Epithelial cell of esophagus (primary cell): ENCODE results near the gene E2F6.

ENCODE experiments used
- DNase-seq: peaks from one replicate; pipeline ENCODE4 v3.0.0; 2010; ENCODE audit warnings: low read depth
- H3K4me3 ChIP-seq: 2 replicates; pipeline ENCODE4 v1.5.1; 2011; ENCODE audit warnings: mild to moderate bottlenecking, low read length, control low read depth
- CTCF ChIP-seq: IDR thresholded peaks from 2 replicates; pipeline ENCODE4 v1.5.1; 2011; ENCODE audit warnings: low read depth, mild to moderate bottlenecking, low read length, control low read depth, inconsistent platforms; ENCODE audit not compliant: insufficient read depth; ENCODE audit errors: missing control alignments

The E2F6 gene

GRCh38 chr2:11483806-11484617 lies 18.1 kb upstream of the E2F6 start:
- no peak overlapping the region for H3K4me3 ChIP-seq
- TF ChIP-seq CTCF = no peak
- DNase-seq = no peak

GRCh38 chr2:11482473-11483035 lies 16.6 kb upstream of the E2F6 start:
- H3K4me3 ChIP-seq = no peak overlapping the region
- DNase-seq = no peak
- no peak for TF ChIP-seq CTCF

DNA sequence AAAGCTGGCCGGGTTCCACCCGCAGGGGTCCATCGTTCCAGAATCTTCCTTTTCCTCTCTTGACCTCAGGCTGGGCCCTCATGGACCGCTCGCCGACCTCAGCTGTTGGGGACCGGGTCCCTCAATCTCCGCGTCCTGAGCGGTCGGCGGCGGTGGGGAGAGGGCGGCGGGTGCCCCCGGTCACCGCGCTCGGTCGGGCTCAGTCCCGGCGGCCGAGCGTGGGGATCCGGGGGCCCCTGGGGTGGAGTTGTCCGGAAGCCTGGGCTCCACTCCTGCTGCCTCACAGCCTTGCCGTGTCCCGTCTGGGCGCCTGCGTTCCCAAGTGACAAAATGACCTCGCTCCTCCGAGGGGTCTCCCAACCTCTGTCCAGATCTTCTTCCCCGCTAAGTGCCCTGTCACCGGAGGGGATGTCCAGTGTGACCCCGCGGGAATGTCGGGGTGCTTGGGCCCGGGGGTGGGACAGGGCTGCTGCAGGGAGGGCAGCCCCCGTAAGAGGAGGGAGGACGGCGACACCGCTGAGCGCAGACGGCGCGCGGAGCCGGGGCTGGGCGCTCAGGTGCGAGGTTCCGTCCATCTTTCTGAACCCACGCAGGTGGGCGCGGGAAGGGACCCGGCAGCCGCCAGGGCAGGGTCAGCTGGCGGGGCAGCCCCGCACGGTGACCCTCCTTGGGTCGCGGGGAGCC lies 16.0 kb upstream of the E2F6 start:
- TF ChIP-seq CTCF = no peak
- H3K4me3 ChIP-seq = no peak overlapping the region

DNA sequence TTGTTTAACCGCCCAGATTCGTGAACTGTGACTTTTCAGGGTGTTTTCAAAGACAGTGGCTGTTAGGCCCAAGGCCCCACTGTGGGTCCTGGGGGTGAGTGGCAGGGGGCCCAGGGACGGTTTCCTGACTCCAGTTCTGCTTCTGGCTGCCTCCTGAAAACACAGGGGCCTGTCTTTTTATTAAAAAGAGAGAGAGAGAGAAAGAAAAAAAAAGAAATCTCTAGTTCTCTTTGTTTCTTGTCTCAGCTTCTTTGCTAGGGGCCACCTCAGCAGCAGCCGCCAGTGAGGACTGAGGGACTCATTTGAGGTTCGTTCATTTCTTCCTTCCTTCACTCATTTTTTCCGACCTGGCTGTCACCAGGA lies 15.4 kb upstream of the E2F6 start:
- no peak overlapping the region for H3K4me3 ChIP-seq
- TF ChIP-seq CTCF = no peak
- no peak for DNase-seq

More for the DNA sequence above, 16.0 kb upstream of the E2F6 start:
- no peak for DNase-seq

- no peak overlapping the region for H3K4me3 ChIP-seq
- DNase-seq = no peak
- TF ChIP-seq CTCF = no peak
Observed at GRCh38 chr2:11480859-11481258, 14.9 kb upstream of the E2F6 start.

DNA sequence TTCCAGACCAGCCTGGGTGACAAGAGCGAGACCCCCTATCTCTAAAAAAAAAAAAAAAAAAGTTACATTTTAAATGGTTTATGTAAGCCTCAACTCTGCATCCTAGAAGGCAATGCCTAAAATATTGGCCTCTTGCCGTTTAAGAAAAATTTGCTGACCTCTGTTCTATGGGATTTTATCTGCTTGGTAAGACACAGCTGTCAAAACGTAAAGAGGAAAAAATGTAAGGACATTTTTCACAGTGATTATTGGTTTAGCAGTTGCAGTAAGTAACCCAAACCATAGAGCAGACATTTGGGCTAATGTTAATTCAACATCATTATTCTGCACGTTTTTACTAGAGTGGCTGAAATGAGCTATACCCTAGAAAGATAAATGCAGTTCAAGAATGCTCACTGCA lies 14.4 kb upstream of the E2F6 start:
- DNase-seq = no peak
- no peak overlapping the region for H3K4me3 ChIP-seq
- no peak for TF ChIP-seq CTCF
